Limb (tissue), 2 donors: ENCODE measurements around the gene RNF39.
"Not testable (repeated sequence)": the region's sequence is repeated elsewhere in the genome, so short reads cannot be mapped to it uniquely, and the experiment has no call there.

ENCODE experiments used
- DNase-seq, 2 donors: peaks; one replicate each; pipeline ENCODE4 v3.0.0-alpha.2; 2016; ENCODE audit errors: extremely low spot score in 2 of 2

The RNF39 gene

DNA sequence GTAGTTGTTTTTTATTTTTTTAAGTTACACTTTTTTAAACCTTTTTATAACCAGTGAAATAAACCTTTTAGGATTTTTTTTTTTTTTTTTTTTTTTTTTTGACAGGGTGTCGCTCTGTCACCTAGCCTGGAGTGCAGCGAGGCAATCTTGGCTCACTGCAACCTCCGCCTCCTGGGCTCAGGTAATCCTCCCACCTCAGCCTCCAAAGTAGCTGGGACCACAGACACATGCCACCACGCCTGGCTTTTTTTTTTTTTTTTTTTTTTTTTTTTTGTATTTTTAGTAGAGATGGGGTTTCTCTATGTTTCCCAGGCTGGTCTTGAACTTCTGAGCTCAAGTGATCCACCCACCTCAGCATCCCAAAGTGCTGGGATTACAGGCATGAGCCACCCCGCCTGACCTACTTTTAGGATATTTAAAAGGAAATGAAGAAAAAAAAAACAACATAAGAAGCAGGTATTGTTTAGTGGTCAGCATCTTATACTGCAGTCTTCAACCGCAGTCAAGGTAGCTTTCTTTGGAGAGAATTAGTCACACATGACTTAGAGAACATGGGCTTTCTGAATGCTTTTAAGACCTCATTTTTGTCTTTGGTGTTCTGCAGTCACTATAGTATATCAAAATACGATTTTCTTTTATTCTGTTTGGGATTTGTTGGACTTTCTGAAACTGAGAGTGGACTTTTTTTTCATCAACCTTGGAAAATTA lies 12.9 kb downstream of the RNF39 start:
- DNase-seq, result no peak

DNA sequence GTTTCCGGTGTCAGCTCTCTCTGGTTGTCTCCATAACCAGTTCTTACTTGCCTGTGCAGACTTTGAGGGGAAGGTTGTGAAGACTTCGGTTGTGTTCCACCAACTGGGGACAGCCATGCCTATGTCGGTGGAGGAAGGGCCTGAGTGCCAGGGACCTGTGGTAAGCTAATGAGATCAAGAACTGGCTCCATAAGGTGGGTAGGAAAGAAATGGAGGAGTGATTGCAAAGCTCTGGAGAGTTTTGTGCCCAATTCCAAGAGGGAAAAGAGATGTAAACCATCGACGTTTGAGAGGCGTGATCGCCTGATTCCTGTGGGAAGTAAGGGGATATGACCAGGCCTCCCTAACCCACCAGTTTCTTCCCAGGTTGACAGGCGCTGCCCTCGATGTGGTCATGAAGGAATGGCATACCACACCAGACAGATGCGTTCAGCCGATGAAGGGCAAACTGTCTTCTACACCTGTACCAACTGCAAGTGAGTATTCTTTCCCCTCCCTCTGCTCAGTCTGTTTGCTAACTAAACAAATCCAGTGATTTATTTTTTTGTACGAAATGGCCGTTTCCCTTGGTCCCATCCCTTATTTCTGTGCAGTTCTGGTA lies 13.6 kb downstream of the RNF39 start:
- DNase-seq, result peak in 1 of 2 donors; percentile 37

DNA sequence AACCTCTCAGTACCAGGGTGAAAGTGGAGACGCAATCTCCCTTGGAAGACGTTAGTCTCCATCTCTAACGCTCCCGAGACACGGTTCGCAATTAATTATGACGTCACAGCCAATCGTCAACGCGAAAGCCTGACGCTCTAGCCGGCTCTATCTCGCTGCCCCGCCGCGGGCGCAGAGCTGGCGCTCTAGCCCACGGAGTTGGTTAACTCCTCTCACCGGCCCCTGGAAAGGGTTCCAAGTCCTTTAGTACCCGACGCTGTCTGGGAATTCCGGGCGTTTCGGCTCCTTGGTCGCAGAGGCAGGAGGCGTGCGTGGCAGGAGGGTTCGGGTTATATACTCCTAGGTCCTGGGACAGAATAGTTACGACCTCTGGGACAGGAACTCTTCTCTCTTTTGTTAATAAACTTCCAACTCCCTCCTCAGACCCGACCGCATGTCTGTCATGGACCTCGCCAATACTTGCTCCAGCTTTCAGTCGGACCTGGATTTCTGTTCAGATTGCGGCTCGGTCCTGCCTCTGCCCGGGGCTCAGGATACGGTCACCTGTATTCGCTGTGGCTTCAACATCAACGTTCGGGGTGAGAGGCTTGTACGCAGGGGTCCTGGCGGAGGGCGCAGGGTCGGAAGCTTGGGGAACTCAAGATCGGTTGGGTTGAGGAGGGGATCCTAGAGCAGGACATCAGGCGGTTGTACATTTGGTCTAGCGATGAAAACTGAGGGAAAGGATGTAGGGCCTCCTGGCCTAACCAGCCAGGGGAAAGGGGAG lies 14.3 kb downstream of the RNF39 start, which contains the start of gene POLR1H:
TSS of gene POLR1H (plus strand) at position 174 of the 766 bp plus-strand sequence. CDS start at position 434, 260 bp downstream.
- DNase-seq, result peak; percentile 94 to 99

DNA sequence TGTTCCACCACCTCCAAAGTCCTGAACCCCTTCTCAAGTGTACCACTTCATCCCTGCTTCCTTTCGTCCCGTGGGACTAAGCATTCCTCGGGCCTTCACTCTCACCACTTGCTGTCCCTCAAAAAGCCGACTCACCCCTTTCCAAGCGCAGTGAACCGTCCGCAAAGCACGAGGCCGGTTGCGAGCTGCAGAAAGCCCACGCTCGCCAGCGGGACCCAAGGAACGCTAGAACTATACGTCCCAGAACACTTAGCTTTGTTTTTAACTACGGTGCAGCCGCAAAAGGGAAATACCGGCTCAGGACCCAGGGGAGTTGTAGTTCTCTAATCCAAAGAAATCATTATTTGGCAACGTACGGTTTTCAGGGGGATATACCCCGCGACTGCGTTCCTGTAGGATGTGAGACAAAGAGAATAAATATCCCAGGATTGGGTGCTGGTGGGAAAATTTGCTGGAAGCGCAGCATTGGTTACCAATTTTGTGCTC lies 14.9 kb downstream of the RNF39 start:
- DNase-seq, result peak in 1 of 2 donors; percentile 67

DNA sequence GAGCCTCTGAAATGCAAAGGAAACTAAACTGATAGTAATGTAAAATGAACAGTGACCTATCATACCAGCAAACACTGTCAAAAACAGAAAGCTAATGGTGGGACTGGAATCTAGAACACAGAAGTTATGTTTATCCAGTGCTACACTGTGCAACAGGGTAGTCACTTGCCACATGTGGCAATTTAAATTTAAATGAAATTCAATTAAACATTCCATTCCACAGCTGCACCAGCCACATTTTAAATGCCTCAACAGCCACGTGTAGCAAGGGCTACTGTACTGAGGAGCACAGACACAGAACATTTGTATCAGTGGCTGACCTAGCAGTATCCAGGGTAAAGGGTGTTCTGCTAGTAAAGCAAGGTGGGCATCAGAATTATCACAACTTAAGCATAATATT lies 20.1 kb downstream of the RNF39 start:
- no peak for DNase-seq

DNA sequence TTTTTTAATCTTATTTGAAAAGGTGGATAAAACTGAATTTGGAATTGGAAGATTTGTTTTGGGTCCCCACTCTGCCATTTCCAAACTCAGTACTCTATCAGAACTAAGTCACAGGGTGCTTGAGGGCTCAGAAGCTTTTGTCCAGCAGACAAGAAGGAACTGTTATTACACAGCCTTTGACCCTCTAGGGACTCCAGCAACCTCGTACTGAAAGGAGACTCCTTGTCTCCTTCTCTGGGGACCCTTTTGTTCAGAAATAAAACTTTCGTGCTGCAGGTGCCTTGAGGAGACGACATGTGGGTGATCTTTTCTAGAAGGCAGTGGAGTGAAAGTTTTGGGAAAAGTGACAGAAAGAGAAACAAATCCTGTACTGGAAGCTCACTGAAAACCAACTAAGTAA lies 21.9 kb downstream of the RNF39 start:
- DNase-seq, result no peak

DNA sequence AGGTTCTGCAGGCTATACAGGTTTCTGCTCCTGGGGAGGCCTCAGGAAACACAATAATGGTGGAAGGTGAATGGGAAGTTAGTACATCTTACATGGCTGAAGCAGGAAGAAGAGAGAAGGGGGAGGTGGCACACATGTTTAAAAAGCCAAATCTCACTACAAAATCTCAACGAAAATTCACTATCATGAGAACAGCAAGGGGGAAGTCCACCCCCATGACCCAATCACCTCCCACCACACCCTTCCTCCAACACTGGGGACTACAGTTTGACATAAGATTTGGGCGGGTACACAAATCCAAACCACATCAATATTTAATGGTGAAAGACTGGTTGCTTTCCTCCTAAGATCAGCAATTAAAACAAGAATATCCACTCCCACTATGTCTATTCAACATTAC lies 28.3 kb downstream of the RNF39 start:
- DNase-seq, result no peak

DNA sequence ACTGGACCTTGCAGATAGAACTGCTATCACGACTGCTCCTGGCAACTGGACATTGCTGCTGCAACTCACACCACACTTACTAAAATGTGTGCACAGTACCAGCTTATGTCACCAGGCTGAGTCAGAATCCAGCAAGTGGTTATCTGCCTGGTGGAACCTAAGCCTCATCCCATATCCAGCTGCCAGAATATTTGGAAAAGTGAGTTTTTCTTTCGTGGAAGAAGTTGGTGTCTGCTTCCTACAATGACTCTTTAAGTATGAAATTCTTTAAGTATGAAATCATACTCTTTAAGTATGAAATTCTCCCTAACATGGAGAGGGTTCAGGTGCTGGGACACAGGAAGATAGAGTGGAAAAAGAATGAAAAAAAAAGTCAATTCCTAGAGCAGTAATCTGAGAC lies 30.9 kb downstream of the RNF39 start:
- no peak for DNase-seq

DNA sequence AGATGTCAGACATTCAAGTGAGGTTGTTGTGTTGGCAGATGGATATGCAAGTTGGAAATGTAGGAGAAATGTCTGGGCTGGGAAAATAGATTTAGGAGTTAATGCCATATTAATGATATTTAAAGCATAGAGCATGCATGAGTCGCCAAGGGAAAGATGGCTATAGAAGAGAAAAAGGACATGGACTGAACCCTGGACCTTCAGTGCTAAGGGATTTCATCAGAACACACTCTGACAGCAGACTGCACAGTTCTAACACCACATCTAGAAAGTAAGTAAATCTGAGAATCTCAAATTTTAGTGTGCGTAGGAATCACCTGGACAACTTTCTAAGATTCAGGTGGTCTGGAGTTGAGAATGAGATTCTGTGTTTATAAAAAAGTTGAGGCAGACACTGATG lies 31.8 kb downstream of the RNF39 start:
- DNase-seq, result no peak

DNA sequence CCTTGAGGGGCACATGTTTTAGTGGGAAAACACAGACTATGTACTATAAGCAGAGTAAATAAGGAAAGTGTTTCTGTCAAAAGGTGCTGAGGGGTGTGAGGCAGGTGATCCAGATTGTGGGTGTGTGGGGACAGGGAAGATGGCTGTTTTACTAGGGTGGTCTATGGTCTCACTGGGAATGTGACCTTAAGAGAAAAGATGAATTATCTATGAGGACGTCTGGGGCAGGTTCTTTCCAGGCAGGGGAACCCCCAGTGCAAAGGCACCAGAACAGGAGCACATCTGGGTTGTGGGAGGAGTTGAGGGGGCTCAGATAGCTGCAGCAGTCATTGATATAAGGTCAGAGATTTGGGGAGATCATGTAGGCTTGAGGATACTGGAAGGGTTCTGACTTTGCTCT lies 32.7 kb downstream of the RNF39 start:
- DNase-seq, result no peak

DNA sequence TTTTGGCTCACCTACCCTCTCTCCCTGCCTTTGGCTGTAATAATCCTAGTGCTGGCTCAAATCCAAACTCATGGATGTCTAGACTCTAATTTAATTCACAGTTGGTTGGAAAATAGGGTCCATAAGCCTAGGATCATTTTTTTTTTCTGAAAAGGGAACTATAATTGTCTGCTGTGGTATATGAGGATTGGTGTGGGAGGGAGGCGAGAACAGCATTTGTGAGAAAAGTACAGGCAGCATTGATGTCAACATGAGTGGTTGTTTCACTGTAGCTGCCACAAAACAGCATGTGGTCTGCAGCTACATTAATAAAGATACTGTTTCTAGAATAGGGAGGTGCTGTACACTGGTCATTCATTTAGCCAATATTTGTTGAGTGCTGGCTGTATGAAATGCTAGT lies 33.1 kb downstream of the RNF39 start:
- DNase-seq, result no peak

DNA sequence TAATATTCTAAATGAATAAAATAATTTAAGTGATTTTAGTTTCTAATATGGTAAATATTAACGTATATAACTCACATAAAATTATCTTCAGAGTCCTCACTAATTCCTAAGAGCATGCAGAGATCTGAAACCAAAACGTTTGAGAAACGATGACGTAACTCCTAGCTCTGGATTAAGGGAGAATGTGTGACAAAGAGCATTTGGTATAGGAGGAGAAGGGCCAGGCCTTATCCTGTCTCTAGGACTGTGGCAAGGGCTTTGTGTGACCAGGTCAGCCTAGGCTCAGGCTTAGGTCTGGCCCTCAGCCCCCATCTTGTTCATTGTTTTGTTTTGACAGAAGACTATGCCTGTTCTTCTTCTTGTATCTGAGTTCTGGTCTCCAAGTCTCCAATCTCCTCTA lies 33.7 kb downstream of the RNF39 start:
- DNase-seq, result no peak

DNA sequence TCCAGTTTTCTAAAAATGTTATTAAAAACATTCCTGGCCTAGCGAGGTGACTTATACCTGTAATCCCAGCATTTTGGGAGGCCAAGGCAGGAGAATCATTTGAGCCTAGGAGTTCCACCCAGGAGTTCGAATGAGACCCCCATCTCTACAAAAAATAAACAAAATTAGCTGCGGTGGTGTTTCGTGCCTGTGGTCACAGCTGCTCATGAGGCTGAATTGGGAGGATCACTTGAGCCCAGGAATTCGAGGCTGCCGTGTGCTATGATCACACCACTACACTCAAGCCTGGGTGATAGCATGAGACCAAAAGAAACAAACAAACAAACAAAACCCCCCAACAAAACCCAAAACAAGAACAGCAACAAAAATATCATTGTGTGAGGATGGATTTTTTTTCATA lies 34.3 kb downstream of the RNF39 start:
- no peak for DNase-seq

DNA sequence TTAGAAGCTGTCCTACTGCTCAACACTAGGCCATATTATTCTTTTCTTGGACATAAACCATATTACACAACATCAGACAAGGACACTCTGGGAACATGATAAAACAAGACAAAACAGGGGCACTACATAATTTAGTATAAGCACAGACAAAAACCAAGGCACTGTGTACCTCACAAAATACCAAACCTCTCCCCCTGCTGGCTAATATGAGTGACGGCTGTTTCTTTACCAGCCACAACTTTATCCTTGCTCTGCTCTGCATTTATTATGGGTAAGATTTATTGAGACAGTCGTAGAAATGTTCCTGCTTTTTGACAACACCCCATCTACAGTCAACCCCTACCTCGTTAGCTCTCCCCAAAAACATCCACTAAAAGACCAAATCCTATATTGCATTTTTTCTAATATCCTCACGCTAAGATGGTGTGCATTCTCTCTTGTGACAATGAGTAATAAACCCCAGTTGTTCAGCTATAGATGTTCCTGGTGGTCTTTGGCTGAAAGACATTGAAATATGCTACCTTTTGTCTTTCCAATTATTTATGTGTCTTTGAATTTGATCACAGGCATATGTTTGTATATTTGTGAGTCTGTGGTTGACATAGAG lies 38.3 kb downstream of the RNF39 start:
- DNase-seq, result no peak

DNA sequence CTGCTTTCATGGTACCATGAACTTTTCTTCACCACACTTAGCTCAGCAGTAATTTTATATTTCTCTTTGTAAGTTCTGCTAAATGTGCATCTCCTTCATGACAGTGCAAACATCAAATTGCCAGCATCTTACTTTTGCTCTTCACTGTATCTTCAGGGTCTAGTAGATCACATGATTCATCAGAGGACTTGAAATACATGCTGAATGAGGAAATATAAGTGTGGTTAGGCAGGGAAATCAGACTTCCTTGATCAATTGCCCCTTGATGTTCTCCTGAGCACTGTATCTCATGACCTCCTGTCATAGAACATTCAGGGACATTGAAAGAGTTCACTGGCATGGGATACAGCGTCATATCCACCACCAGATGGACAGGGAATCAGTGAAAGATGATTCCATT lies 39.8 kb downstream of the RNF39 start:
- DNase-seq, result no peak

DNA sequence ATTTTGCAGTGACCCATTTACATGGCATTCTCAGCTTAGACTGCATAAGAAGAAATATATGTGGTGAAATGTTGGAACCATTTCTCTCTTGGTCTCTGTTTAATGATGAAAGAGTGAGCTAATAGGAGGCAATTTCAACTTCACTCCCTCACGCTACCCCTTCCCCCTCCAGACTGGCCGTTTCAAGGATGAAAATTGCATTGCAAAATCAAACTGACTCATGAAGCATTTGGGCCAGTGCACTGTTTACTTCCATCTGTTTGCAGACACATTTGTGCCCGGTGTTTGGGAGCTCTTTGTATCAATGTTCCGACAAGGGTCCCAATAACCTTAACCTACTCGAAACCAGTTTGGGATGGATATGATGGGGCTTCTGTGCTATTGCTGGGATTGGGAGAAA lies 42.1 kb downstream of the RNF39 start:
- not testable (repeated sequence) for DNase-seq

DNA sequence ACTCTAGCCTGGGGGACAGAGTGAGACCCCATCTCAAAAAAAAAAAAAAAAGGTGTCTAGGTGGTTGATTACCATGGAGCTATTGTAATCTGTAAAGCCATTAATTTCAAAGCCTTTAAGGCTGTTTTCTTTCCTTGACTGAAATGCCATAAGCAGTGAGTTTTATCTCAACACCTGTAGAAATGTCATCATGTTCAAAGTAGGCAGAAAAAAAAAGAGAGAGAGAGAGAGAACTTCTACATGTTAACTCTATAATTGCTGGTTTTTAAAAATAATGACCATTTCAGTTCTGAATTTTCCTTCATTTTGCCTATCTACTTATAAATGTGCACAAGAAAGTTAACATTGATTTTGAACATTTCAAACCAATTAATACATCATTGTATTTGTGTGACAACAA lies 44.2 kb downstream of the RNF39 start:
- DNase-seq, result no peak

DNA sequence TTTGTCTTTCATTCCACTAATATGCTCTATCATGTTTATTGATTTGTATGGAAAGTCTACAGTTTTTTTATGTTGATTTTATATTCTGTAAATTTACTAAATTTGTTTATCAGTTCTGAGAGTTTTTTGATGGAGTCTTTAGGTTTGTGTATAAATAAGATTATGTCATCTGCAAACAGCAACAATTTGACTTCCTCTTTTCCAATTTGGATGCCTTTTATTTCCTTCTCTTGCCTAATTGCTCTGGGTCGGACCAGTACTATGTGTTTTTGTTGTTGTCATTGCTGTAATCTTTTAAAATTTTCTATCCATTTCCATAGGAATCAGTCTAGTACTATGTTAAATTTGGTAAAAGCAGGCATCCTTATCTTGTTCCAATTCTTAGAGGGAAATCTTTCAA lies 46.0 kb downstream of the RNF39 start:
- DNase-seq, result no peak

DNA sequence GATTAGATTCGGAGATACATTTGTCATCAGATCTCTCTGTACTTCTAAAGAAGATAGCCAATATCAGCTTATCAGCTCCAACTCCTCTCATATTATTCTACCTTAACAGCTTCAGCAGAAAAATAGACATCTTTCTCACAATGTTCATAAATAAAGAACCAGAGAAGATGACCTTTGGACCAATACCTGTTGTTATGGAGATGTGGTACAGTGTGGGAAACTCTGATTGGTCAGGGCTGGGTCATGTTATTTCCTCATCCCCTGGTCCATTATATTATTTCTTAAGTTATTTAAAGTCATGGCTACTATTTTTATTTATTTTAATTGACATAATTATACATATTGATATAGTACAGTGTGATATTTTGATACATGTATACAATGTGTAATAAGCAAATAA lies 50.4 kb downstream of the RNF39 start:
- DNase-seq, result no peak

DNA sequence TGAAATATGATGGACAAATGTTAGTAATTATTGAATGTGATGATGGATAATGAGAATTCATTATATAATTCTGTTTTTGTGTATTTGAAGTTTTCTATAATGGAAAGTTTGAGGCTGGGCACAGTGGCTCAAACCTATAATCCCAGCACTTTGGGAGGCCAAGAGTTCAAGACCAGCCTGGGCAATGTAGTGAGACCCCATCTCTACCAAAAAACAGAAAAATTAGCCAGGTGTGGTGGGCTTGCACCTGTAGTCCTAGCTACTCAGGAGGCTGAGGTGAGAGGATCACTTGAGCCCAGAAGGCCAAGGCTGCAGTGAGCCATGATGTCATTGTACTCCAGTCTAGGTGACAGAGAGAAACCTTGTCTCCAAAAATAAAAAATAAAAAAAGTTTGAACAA lies 52.9 kb downstream of the RNF39 start:
- DNase-seq, result not testable (repeated sequence)

DNA sequence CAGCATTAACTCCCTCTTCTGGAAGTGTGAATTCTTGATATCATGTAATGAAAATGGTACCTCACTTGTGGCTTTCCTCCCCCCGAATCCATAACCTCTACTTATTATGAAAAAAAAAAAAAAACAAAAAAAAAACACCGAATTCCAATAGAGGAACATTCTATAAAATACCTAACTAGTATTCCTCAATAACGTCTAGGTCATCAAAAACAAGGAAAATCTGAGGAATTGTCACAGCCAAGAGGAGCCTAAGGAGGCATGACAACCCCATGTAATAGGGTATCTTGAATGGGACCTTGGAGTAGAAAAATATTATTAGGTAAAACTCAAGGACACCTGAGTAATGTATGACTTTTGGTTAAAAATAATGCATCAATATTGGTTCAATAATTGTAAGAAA lies 53.4 kb downstream of the RNF39 start:
- no peak for DNase-seq

DNA sequence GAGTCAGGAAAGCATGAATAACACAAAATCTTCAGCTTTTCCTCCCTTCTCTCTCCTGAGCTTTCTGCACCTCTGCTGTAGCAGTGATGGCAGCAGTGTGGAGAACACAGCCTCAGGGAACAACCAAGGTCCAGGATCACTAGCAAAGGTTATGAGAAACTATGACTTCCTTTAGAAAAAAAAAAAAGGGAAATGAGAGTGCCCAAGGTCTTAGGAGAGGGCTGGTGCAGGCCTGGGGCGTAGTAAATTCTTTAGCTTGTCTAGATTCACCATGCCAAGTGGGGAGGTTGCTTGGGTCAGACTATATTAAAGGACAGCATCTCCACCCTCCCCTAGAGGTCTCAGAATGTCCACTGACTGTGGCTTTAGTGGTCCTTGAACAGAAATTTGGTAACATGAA lies 54.9 kb downstream of the RNF39 start:
- no peak for DNase-seq
